Mesodermal cell (in vitro differentiated cells): ENCODE measurements around the gene DIPK1B. TPM values are rescaled to one million over a fixed set of nuclear protein-coding genes. Genes with fewer than 3 reads are reported as not detected.
A peak's percentile ranks its signal among the peaks of the same experiment; 100 is the strongest.

ENCODE experiments used
- H3K27ac ChIP-seq: 2 replicates; pipeline ENCODE4 v1.7.0; 2013; ENCODE audit warnings: mild to moderate bottlenecking, low read depth, low read length, moderate library complexity; ENCODE audit not compliant: severe bottlenecking
- H3K36me3 ChIP-seq: 2 replicates; pipeline ENCODE4 v1.7.1; 2013; ENCODE audit warnings: mild to moderate bottlenecking, low read length, moderate library complexity; ENCODE audit not compliant: control insufficient read depth, insufficient read depth
- H3K4me1 ChIP-seq: one replicate; pipeline ENCODE4 v1.7.1; 2013; ENCODE audit warnings: mild to moderate bottlenecking, low read length; ENCODE audit not compliant: insufficient read depth, control insufficient read depth, poor library complexity, severe bottlenecking
- H3K4me3 ChIP-seq: 2 replicates; pipeline ENCODE4 v1.7.0; 2013; ENCODE audit warnings: low read length, control low read depth, mild to moderate bottlenecking; ENCODE audit not compliant: insufficient read depth, poor library complexity, severe bottlenecking; ENCODE audit errors: extremely low read depth
- H3K9me3 ChIP-seq: 2 replicates; pipeline ENCODE4 v1.7.1; 2013; ENCODE audit warnings: mild to moderate bottlenecking, low read length, moderate library complexity; ENCODE audit not compliant: control insufficient read depth
- WGBS, 2 experiments: methylation state at CpG; one replicate each; pipeline ENCODE4 v1.1.5; 2013; ENCODE audit warnings: missing lambda C conversion rate in 2 of 2; ENCODE audit not compliant: insufficient coverage in 2 of 2; 5-methylcytosine and 5-hydroxymethylcytosine counted together
- polyA plus RNA-seq, 2 experiments: library from polyadenylated mRNA; stranded (reverse); fragments of 50-300 nt; gene quantifications; one replicate each; pipeline ENCODE4 v1.2.3, GENCODE V29; 2013

DIPK1B gene
- 89.9 TPM for polyA plus RNA-seq (2013, experiment 1 of 2)
- polyA plus RNA-seq (2013, experiment 2 of 2) = 67.3 TPM

DNA sequence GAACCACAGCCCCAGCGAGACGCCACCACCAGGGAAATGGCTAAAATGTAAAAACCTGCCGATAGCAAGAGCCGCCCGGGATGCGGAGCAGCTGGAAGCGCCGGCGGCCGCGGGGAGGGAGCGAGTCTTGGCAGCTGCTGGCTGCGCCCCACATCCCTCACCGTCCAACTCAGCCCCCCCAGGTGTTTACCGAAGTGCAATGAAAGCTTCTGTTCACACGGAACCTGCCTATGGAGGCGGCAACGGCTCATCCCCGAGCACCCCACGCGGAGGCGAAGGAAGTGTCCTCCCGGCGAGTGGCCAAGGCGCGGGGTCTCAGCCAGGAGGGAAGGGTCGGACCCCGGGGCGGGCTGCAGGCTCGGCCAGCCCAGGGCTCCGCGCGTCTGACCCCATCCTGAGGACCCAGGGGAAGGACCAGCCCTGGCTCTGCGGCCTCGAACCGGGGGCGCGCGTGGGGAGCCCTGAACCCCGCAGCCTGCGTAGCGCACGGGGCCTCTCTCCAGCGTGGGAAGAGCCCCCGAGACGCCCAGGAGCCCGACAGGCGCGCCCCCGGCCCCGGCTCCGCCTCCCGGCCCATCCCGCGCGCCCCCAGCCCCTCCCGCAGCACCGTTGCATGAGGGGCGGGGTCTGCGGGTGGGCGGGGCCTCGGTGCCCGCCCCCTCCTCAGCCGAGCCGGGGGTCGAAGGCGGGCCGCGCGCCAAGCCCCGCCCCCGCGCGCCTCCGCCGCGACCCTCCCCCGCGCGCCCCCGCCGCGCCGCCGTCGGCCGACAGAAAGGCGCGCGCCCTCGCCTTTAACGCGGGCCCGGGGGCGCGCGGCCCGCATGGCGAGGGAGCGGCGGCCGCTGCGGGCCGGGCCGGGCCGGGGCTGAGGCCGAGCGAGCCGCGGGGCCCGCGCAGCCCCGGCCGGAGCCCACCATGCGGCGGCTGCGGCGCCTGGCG lies at the start of gene DIPK1B:
Gene DIPK1B, plus strand, starts transcription at position 822 of the 939 bp plus-strand sequence. Its CDS starts 94 bp downstream, at position 916.
- Histone ChIP-seq H3K4me3 (peak within 1 kb of the TSS; percentile 73), H3K36me3 (peaks cover 8% of the 10 kb centered on the region), H3K27ac (no peak within 1 kb of the TSS), H3K9me3 (no peaks in the 10 kb centered on the region), H3K4me1 (peaks cover 16% of the 10 kb centered on the region)
- 1% methylated on average over 74 to 76 of the region's 119 CpGs for WGBS, 2 experiments

DNA sequence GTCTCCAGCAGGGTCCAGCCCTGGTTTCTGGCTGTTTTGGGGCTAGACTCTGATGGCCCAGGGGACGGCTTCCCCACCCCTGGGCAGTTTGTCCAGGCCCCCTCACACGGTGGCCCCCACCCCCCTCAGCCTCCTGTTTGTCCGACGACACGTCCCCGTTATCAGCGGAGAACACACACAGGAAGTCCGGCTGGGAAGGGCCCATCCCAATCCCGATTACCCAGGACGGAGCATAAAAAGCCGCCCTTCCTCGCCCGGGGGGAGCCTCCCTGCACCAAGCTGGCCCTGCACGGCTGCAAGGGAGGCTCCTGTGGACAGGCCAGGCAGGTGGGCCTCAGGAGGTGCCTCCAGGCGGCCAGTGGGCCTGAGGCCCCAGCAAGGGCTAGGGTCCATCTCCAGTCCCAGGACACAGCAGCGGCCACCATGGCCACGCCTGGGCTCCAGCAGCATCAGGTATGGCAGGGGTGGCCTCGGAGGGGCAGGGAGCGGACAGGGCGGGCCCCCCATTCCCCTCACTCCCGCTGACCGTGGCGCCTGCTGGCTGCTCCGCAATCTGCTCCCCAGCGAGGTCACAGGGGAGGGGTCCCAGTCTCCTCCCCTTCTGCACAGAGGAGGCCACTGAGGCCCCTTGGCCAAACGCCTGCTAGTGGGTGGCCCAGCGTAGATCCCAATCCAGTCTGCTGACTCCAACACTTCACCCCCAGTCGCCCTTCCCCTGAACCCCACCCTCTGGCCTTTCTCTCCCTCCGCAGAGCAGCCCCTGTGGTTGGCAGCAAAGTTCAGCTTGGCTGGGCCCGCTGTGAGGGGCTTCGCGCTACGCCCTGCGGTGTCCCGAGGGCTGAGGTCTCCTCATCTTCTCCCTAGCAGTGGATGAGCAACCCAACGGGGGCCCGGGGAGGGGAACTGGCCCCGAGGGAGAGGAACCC lies 49.5 kb upstream of the DIPK1B start, which contains the start of gene EGFL7:
Gene EGFL7, plus strand, starts transcription at position 261 of the 926 bp plus-strand sequence. CDS start 5,367 bp downstream, outside the sequence.
- Histone ChIP-seq H3K36me3 (peaks cover 3% of the 10 kb centered on the region), H3K4me3 (peak within 1 kb of the TSS; percentile 41), H3K4me1 (peaks cover 22% of the 10 kb centered on the region), H3K9me3 (no peaks in the 10 kb centered on the region), H3K27ac (peak within 1 kb of the TSS; percentile 92)
- whole genome bisulfite sequencing, 2 experiments = 80 to 86% methylated on average over 13 to 35 of the region's 38 CpGs

DNA sequence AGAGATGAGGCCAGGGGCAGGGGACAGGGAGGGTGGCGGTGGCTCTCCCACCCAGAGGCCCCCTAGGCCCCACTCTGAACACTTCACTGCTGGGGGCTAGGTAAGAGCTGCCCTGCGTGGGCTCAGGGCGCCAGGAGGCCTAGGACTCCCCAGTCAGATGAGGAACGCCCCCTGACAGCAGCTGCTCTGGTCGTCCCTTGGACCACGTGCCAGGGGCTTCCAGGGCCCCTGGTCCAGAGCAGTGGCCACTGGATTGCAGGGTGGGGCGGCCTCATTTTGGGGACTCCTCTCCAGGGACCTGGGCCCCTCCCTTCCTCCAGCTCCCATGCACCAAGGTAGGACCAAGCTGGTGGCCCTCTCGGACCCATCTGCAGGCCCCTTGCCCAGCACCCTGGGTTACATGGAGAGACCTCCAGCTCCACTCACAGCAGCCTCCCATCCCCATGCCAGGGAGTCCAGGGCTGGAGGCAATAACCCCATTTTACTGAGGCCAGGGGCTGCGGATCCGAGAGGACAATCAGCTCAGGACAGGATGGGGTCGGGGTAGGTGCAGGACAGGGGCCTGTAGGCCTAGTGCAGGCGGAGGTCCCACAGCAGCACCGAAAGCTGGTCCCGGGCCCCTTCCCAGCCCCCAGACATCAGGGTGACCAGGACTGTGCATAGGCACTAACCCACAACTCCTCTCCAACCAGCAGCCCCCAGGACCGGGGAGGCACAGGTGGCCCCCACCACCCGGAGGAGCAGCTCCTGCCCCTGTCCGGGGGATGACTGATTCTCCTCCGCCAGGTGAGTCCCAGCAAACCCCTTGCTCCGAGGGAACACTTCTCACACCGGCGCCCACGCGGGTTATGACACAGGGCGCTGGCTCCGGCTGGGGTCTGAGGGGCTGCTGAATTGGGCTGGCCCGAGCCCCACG lies 48.1 kb upstream of the DIPK1B start:
- Histone ChIP-seq H3K9me3 (no peaks in the 10 kb centered on the region), H3K36me3 (peaks cover 3% of the 10 kb centered on the region), H3K27ac (peak overlapping the region; percentile 92), H3K4me1 (peaks cover 22% of the 10 kb centered on the region), H3K4me3 (peak overlapping the region; percentile 41)
- 91 to 92% methylated on average over 26 to 27 of the region's 27 CpGs for WGBS, 2 experiments

DNA sequence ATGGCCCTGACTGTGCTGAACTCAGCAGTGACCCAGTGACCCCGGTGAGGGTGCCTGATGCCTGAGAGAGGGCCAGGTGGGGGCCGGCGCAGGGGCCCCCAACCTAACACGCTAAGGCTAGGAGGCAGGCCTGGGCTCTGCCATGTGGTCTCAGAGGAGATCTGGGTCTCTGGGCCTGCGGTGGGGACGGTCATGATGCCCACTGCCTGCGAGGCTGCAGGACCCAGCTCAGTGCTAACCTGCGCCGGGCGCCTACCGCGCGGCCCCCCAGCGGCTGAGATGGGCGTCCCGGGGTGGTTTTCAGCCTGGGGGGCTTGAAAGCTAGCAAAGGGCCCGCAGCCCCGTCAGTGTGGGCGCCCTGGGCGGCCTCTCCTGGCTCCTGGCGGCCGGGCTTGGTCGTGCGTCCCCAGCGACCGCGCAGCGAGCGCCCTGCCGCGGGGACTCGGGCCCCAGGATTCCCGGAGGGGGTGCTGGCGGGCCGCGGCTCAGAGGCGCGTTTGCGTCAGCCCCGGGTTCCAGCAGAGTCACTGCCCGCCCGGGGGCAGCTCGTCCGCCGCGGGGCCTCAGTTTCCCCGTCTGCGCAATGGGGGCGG lies 47.2 kb upstream of the DIPK1B start:
- Histone ChIP-seq H3K9me3 (no peaks in the 10 kb centered on the region), H3K36me3 (peaks cover 8% of the 10 kb centered on the region), H3K4me1 (peaks cover 22% of the 10 kb centered on the region), H3K4me3 (peak overlapping the region; percentile 41), H3K27ac (peak overlapping the region; percentile 92)
- 24 to 31% methylated on average over 33 to 41 of the region's 49 CpGs for WGBS, 2 experiments

DNA sequence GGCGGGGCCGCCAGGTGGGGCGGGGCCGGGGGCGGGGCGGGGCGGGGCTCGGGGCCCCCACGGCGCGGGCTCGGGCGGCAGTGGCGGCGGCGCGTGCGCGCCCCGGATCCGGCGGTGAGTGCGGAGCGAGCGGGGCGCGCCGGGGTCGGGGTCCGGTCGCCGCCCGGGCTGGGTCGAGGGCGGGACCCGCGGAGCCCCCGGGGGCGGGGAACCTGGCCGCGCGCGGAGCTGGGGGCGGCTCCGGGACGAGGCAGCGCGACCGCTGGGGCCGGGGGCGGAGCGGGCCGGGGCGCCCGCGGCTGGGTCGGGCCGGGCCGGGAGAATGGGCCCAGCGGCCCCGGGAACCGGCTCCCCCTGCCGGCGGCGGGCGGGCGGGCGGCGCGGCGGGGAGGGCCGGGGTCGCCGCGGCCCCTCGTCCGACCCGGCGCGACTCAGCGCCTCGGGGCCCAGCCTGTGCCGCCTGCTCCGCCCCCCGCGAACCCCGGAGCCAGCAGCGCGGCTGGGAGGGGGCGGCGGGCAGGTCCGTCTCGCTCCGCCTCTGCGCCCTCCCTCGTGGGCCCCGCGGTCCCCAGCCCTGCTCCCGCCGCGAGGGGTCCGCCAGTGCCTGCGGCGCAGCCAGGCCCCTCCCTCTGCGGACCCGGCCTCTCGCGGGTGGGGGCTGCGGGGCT lies 46.5 kb upstream of the DIPK1B start:
- peaks cover 13% of the 10 kb centered on the region for H3K36me3 ChIP-seq
- H3K4me1 ChIP-seq = peaks cover 22% of the 10 kb centered on the region
- no peaks in the 10 kb centered on the region for H3K9me3 ChIP-seq
- peak overlapping the region; percentile 79 for H3K27ac ChIP-seq
- WGBS, 2 experiments = 0% methylated on average over 63 to 89 of the region's 109 CpGs
- peak overlapping the region; percentile 41 for H3K4me3 ChIP-seq

DNA sequence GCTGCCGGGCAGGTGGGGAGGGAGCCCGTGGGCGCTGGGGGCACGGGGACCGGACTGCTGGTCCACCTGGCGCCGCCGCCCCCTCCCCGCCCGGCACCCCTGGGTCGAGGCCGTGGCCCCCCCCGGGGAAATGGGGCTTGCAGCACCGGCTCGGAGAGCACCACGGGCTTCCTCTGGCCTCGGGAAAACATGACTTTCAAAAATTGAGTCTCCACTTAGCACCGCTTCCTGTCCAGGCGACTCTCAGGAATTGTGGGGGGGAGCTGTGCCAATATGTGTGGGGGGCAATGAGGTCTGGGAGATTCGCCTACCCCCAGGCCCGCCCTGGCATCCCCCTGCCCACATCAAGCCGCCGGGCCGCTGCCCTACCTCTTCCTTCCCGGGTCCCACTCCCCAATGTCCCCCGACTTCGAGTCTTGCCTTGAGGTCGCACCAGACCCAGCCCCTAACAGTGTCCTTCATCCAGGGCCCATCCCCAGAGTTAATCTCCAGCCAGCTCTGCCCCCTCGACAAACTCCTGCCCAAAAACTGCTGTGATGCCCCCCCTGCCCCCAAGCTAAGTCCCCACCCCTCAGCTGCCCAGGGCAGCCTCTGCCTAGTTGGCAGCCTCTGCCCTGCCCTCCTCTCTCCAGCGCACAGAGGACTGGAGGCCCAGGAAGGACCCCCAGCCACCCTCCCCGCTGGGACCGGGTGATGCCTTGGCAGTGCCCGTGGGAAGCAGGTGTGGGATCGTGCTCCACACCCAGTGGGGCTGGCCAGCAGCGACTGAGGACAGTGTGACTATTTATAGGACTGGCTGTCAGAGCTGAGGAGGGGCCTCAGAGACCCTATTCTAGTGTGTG lies 45.8 kb upstream of the DIPK1B start:
- Histone ChIP-seq H3K27ac (peak overlapping the region; percentile 79), H3K9me3 (no peaks in the 10 kb centered on the region), H3K4me3 (peak overlapping the region; percentile 40), H3K4me1 (peaks cover 22% of the 10 kb centered on the region), H3K36me3 (peaks cover 13% of the 10 kb centered on the region)
- WGBS, 2 experiments = 38 to 46% methylated on average over 21 to 31 of the region's 35 CpGs

DNA sequence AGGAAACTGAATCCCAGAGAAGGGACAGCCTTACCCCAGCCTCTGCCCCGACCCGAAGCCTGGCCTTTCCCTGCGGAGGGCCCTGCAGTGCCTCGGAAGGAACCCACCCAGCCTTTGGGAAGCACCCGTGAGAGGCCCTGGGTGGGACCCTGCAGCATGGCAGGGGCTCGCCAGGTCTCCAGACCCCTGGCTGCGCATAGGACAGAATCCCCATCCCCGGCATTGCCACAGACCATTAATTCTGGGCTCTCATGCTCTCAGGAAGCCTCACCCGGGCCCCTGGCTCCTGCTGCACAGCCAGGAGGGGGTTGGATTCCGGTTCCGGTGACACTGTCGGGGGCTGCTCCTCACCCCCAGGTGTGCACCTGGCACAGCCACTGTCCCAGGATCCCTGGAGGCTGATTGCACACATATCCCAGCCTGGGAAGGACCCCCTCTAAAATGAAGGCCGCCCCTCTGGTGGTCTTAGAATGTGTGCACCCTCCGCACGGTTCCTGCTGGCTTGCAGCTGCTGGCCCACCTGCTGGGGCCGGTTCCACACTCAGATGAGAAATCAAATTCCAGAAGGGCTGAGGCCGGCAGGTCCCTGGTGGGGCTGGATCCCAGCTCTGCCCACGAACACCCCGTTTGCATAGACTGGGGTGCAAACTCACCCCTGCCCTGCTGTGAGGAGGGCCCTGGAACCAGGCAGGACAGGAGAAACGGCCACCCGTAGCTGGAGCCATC lies 45.0 kb upstream of the DIPK1B start:
- Histone ChIP-seq H3K9me3 (no peaks in the 10 kb centered on the region), H3K4me3 (peak overlapping the region; percentile 40), H3K27ac (peak overlapping the region; percentile 79), H3K36me3 (peaks cover 13% of the 10 kb centered on the region), H3K4me1 (peaks cover 21% of the 10 kb centered on the region)
- WGBS, 2 experiments = 82 to 83% methylated on average over 20 of the region's 21 CpGs

DNA sequence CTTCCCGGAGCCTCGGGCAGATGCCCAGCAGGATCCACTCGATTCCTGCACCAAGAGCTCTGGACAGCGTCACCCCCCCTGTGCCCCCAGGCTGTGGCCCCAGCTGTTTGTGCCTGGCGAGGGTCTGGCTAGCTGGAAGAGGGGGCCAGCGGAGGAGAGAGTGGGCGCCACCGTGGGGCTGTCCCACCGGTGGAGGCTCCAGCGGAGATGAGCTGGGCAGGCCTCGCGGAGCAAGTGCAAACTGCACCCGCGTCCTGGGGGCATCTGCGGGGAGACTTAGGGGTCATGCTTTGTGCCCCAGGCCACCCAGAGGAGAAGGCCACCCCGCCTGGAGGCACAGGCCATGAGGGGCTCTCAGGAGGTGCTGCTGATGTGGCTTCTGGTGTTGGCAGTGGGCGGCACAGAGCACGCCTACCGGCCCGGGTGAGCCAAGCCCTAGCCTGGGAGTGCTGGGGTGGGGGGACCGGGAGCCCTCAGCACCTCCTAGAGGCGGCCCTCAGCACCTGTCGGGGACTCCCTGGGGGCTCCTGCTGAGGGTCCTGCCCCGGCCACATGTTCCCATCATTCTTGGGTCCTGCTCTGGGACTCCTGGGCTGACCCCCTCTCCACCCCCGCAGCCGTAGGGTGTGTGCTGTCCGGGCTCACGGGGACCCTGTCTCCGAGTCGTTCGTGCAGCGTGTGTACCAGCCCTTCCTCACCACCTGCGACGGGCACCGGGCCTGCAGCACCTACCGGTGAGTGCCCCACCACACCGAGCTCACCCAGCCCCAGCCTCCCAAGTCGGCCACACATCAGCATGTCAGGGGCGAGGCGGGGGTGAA lies 44.2 kb upstream of the DIPK1B start:
- Histone ChIP-seq H3K4me1 (peaks cover 14% of the 10 kb centered on the region), H3K9me3 (no peaks in the 10 kb centered on the region), H3K36me3 (peaks cover 13% of the 10 kb centered on the region), H3K4me3 (peak overlapping the region; percentile 40), H3K27ac (peak overlapping the region; percentile 79)
- WGBS, 2 experiments = 89 to 91% methylated on average over 37 to 39 of the region's 40 CpGs
